Stimulated activated CD4-positive, alpha-beta T cell treated with anti-CD3 and anti-CD28 coated beads, Interleukin-15, amount 100 ng/mL, for 48 hours (primary cell): ENCODE results near the gene CUL3.
"Not testable (repeated sequence)": the region's sequence is repeated elsewhere in the genome, so short reads cannot be mapped to it uniquely, and the experiment has no call there.

Source experiments
- DNase-seq, 2 donors: peaks; one replicate each; pipeline ENCODE4 v3.0.0-alpha.2; 2020; ENCODE audit warnings: low read depth in 2 of 2

Gene CUL3

GRCh38 chr2:224543939-224544338 is 41.2 kb downstream of the CUL3 start:
- no peak for DNase-seq

- no peak for DNase-seq
These were observed 46.5 kb downstream of the CUL3 start for GRCh38 chr2:224538561-224539138.

- no peak for DNase-seq
These were observed 52.2 kb downstream of the CUL3 start for GRCh38 chr2:224532931-224533330.

GRCh38 chr2:224532441-224532840 is 52.7 kb downstream of the CUL3 start:
- DNase-seq = no peak

GRCh38 chr2:224528171-224528570 is 57.0 kb downstream of the CUL3 start:
- DNase-seq = no peak

- DNase-seq = no peak
These were observed 59.4 kb downstream of the CUL3 start for GRCh38 chr2:224525774-224526173.

GRCh38 chr2:224524657-224525056 is 60.5 kb downstream of the CUL3 start:
- DNase-seq = no peak

GRCh38 chr2:224523626-224524577 is 61.3 kb downstream of the CUL3 start:
- no peak for DNase-seq

GRCh38 chr2:224522483-224522882 is 62.7 kb downstream of the CUL3 start:
- not testable (repeated sequence) for DNase-seq

GRCh38 chr2:224520064-224520463 is 65.1 kb downstream of the CUL3 start:
- DNase-seq = peak; percentile 11 to 24

GRCh38 chr2:224518806-224519580 is 66.2 kb downstream of the CUL3 start:
- DNase-seq = no peak

GRCh38 chr2:224517963-224518362 is 67.2 kb downstream of the CUL3 start:
- DNase-seq = no peak

GRCh38 chr2:224516393-224516792 is 68.8 kb downstream of the CUL3 start:
- DNase-seq = not testable (repeated sequence)

- no peak for DNase-seq
These were observed 71.2 kb downstream of the CUL3 start for GRCh38 chr2:224513991-224514390.

- DNase-seq = no peak
These were observed 77.4 kb downstream of the CUL3 start for GRCh38 chr2:224507789-224508188.

- no peak for DNase-seq
These were observed 78.7 kb downstream of the CUL3 start for GRCh38 chr2:224506494-224506893.

GRCh38 chr2:224498991-224499390 is 86.2 kb downstream of the CUL3 start:
- DNase-seq = no peak

GRCh38 chr2:224492531-224492930 is 92.6 kb downstream of the CUL3 start:
- DNase-seq = no peak

GRCh38 chr2:224487940-224488339 is 97.2 kb downstream of the CUL3 start:
- not testable (repeated sequence) for DNase-seq

GRCh38 chr2:224485081-224486014 is 99.8 kb downstream of the CUL3 start:
- DNase-seq = not testable (repeated sequence)

- DNase-seq = no peak
These were observed 105.3 kb downstream of the CUL3 start for GRCh38 chr2:224479826-224480225.
